HepG2 (cell line): ENCODE data around the gene TRIM15. TPM values are rescaled to one million over a fixed set of nuclear protein-coding genes. Genes with fewer than 3 reads are reported as not detected.

ENCODE experiments used
- ATAC-seq: fragments of 200-7000 bp; cut with Tn5 transposase; 3 replicates; pipeline ENCODE4 v1.9.1; 2020; ENCODE audit warnings: mild to moderate bottlenecking, moderate library complexity
- BruUV-seq: library from RNA; stranded (reverse); fragments of 400-500 nt; replicated peaks from 2 replicates; lab custom pipeline; 2021; lab: Mats Ljungman, UMichigan
- CTCF ChIA-PET: fragments of 300-600 bp; formaldehyde crosslinking; extraction: SDS; loops from one replicate; lab custom pipeline; 2021; ENCODE audit warnings: low total read pairs, inconsistent platforms, low intra/inter-chr PET ratio; lab: Yijun Ruan, JAX
- POLR2A ChIA-PET: fragments of 350-600 bp; sonication (Branson Sonifier 250); formaldehyde crosslinking; loops from one replicate; lab custom pipeline; 2020; ENCODE audit warnings: antibody characterized with exemption, inconsistent platforms; lab: Yijun Ruan, JAX
- DNase-seq: peaks from one replicate; pipeline ENCODE4 v3.0.0-alpha.2; 2015; ENCODE audit warnings: low spot score
- FAIRE-seq: peaks from 3 replicates; lab custom pipeline; 2011; peaks lifted over from hg19 to GRCh38; lab: Jason Lieb, UNC
- H2AFZ ChIP-seq: one replicate; pipeline ENCODE4 v1.6.1; 2011; ENCODE audit warnings: low read length, inconsistent platforms
- H3K27ac ChIP-seq: fragments of 300-600 bp; 3 replicates; pipeline ENCODE4 v1.8.0; 2011; ENCODE audit warnings: mixed run types, mild to moderate bottlenecking, mixed read lengths, low read length, inconsistent platforms; ENCODE audit not compliant: insufficient read depth; ENCODE audit errors: extremely low read length
- H3K27me3 ChIP-seq, 2 experiments: fragments of 200-600 bp in 1 of 2; 2 replicates in 1 of 2; 3 replicates in 1 of 2; pipeline versions ENCODE4 v1.6.0 to v1.8.0; 2011; ENCODE audit warnings: low read length in 2 of 2, mild to moderate bottlenecking in 2 of 2, moderate library complexity in 2 of 2, inconsistent platforms in 1 of 2; ENCODE audit not compliant: insufficient read depth in 2 of 2, control insufficient read depth in 1 of 2
- H3K36me3 ChIP-seq, 2 experiments: fragments of 200-600 bp in 1 of 2; replicated peaks in 1 of 2; 2 replicates in 1 of 2; 3 replicates in 1 of 2; pipeline versions ENCODE4 v1.5.1 to v1.8.0; 2011; ENCODE audit warnings: low read length in 2 of 2, inconsistent platforms in 1 of 2; ENCODE audit not compliant: insufficient read depth in 2 of 2, control insufficient read depth in 1 of 2
- H3K4me1 ChIP-seq: 2 replicates; pipeline ENCODE4 v1.5.1; 2012; ENCODE audit warnings: low read length, inconsistent platforms; ENCODE audit not compliant: insufficient read depth
- H3K4me2 ChIP-seq: 2 replicates; pipeline ENCODE4 v1.6.0; 2011; ENCODE audit warnings: low read depth, low read length, inconsistent platforms
- H3K4me3 ChIP-seq, 3 experiments: fragments of 200-600 bp in 1 of 3; sonication (generic), shearing (Covaris generic) in 1 of 3; replicated peaks in 1 of 3; 2 replicates each; pipeline ENCODE4 v1.5.1; 2011 to 2016; ENCODE audit warnings: low read length in 3 of 3, inconsistent platforms in 2 of 3, low read depth in 2 of 3, mild to moderate bottlenecking in 2 of 3, control low read depth in 1 of 3, mixed read lengths in 1 of 3; ENCODE audit not compliant: insufficient read depth in 1 of 3
- H3K79me2 ChIP-seq: one replicate; pipeline ENCODE4 v1.6.1; 2011; ENCODE audit warnings: low read length, inconsistent platforms; ENCODE audit not compliant: insufficient read depth
- H3K9ac ChIP-seq: 2 replicates; pipeline ENCODE4 v1.6.0; 2011; ENCODE audit warnings: mild to moderate bottlenecking, low read depth, low read length, inconsistent platforms; ENCODE audit not compliant: insufficient read depth
- H3K9me3 ChIP-seq: 2 replicates; pipeline ENCODE4 v1.5.1; 2012; ENCODE audit warnings: mild to moderate bottlenecking, low read length
- H4K20me1 ChIP-seq: 2 replicates; pipeline ENCODE4 v1.6.0; 2011; ENCODE audit warnings: inconsistent platforms, mild to moderate bottlenecking, low read length, moderate library complexity; ENCODE audit not compliant: insufficient read depth
- DMAP1 ChIP-seq: IDR thresholded peaks from 2 replicates; pipeline ENCODE4 v1.6.1; 2016
- FOXC1 ChIP-seq: sonication (generic); formaldehyde crosslinking; IDR thresholded peaks from 2 replicates; pipeline ENCODE4 v1.8.0; 2022; ENCODE audit warnings: mild to moderate bottlenecking, missing genetic modification reagents, borderline replicate concordance
- HDAC1 ChIP-seq: sonication (generic); formaldehyde crosslinking; IDR thresholded peaks from 2 replicates; pipeline ENCODE4 v1.5.1; 2020; ENCODE audit warnings: mild to moderate bottlenecking, missing genetic modification reagents
- JARID2 ChIP-seq: sonication (generic); formaldehyde crosslinking; IDR thresholded peaks from 2 replicates; pipeline ENCODE4 v1.8.1; 2023; ENCODE audit warnings: missing genetic modification reagents, inconsistent platforms; ENCODE audit not compliant: insufficient replicate concordance
- LRRFIP1 ChIP-seq: sonication (generic); formaldehyde crosslinking; conservative IDR thresholded peaks from 2 replicates; pipeline ENCODE4 v1.4.0; 2020; ENCODE audit warnings: missing genetic modification reagents
- MZF1 ChIP-seq: sonication (generic); formaldehyde crosslinking; IDR thresholded peaks from 2 replicates; pipeline ENCODE4 v1.8.1; 2023; ENCODE audit warnings: mild to moderate bottlenecking, missing genetic modification reagents, borderline replicate concordance
- NFKBIZ ChIP-seq: IDR thresholded peaks from 2 replicates; pipeline ENCODE4 v1.6.1; 2018; ENCODE audit warnings: missing genetic modification reagents, missing compliant biosample characterization
- RBAK ChIP-seq: sonication (generic); formaldehyde crosslinking; IDR thresholded peaks from 2 replicates; pipeline ENCODE4 v1.5.1; 2020; ENCODE audit warnings: mild to moderate bottlenecking, missing genetic modification reagents
- SNAPC5 ChIP-seq: sonication (generic); formaldehyde crosslinking; IDR thresholded peaks from 2 replicates; pipeline ENCODE4 v1.8.1; 2023; ENCODE audit warnings: mild to moderate bottlenecking, missing genetic modification reagents, borderline replicate concordance
- SOX13 ChIP-seq, 3 experiments: fragments of 450-650 bp in 1 of 3; sonication (generic) in 1 of 3; formaldehyde crosslinking in 1 of 3; IDR thresholded peaks in 2 of 3; conservative IDR thresholded peaks in 1 of 3; 2 replicates each; pipeline versions ENCODE4 v1.5.0 to v1.6.1; 2016 to 2020; ENCODE audit warnings: antibody characterized with exemption in 1 of 3, mild to moderate bottlenecking in 1 of 3, missing compliant biosample characterization in 1 of 3, missing genetic modification reagents in 1 of 3, moderate library complexity in 1 of 3
- SYNCRIP ChIP-seq: fragments of 200-400 bp; formaldehyde crosslinking; IDR thresholded peaks from 2 replicates; pipeline ENCODE4 v1.6.1; 2018; ENCODE audit warnings: mild to moderate bottlenecking, low read depth, low read length; ENCODE audit not compliant: insufficient read depth
- TEAD2 ChIP-seq: sonication (generic); formaldehyde crosslinking; IDR thresholded peaks from 2 replicates; pipeline ENCODE4 v1.9.0; 2021; ENCODE audit warnings: missing genetic modification reagents
- ZKSCAN5 ChIP-seq: sonication (generic); formaldehyde crosslinking; IDR thresholded peaks from 2 replicates; pipeline ENCODE4 v1.5.1; 2020; ENCODE audit warnings: mild to moderate bottlenecking, missing genetic modification reagents
- ZNF564 ChIP-seq: sonication (generic); formaldehyde crosslinking; IDR thresholded peaks from 2 replicates; pipeline ENCODE4 v1.8.1; 2023; ENCODE audit warnings: mild to moderate bottlenecking, missing genetic modification reagents
- ZNF720 ChIP-seq: sonication (generic); formaldehyde crosslinking; IDR thresholded peaks from 2 replicates; pipeline ENCODE4 v1.4.0; 2020; ENCODE audit warnings: missing genetic modification reagents
- ZNF773 ChIP-seq: sonication (generic); formaldehyde crosslinking; IDR thresholded peaks from 2 replicates; pipeline ENCODE4 v1.4.0; 2020; ENCODE audit warnings: missing genetic modification reagents, borderline replicate concordance
- ZSCAN31 ChIP-seq: sonication (generic); formaldehyde crosslinking; IDR thresholded peaks from 2 replicates; pipeline ENCODE4 v1.5.0; 2020; ENCODE audit warnings: low read depth, mild to moderate bottlenecking, missing genetic modification reagents
- WGBS: methylation state at CpG from one replicate; pipeline ENCODE4 v1.1.6; 2017; ENCODE audit warnings: low lambda C conversion rate; 5-methylcytosine and 5-hydroxymethylcytosine counted together
- in situ Hi-C: cut with HindIII; loops from 2 replicates; pipeline ENCODE4 v1.10.0; 2017; ENCODE audit warnings: low pct_unique_long_range_greater_than_20kb; ENCODE audit not compliant: extremely low pct_ligation_motif_present
- intact Hi-C: fragments of 100-400 bp; cut with micrococcal nuclease; formaldehyde crosslinking; loops from one replicate; pipeline ENCODE4 v1.10.0; 2022; ENCODE audit not compliant: unreplicated experiment
- polyA plus RNA-seq, 8 experiments: library from polyadenylated mRNA; depleted of rRNA in 3 of 8; stranded (reverse) in 7 of 8; unstranded in 1 of 8; fragments of >200 nt; fragmentation: Illumina TruSeq in 4 of 8; extraction: Trizol in 4 of 8; gene quantifications; 2 replicates each; pipeline versions ENCODE4 v1.2.1 to v1.2.3, GENCODE V29; 2011 to 2016; ENCODE audit warnings: low read depth in 4 of 8, missing spikeins in 1 of 8, mixed read lengths in 1 of 8; ENCODE audit not compliant: insufficient read depth in 1 of 8
- total RNA-seq, 5 experiments: library from RNA; depleted of rRNA; stranded (reverse); fragments of >200 nt; fragmentation: Illumina TruSeq; extraction: Trizol; gene quantifications; 2 replicates each; pipeline ENCODE4 v1.2.3, GENCODE V29; 2016; ENCODE audit warnings: low read depth in 1 of 5
- TF ChIP-seq, protein P1 (sequence below): sonication (generic); formaldehyde crosslinking; IDR thresholded peaks from 2 replicates; pipeline ENCODE4 v1.8.1; 2023; ENCODE audit warnings: mild to moderate bottlenecking, missing genetic modification reagents

Gene TRIM15
- total and polyA plus RNA-seq, 2 of the 13 experiments (the other 11 are each of a cell fraction or from before 2014, with no cell fraction given) = 35.1 to 38.2 TPM

GRCh38 chr6:30195951-30196350 lies 32.6 kb downstream of the TRIM15 start:
- Histone ChIP-seq H3K4me2 (no peak overlapping the region), H3K27ac (no peak overlapping the region), H3K36me3 (peaks cover 49 to 78% of the 10 kb centered on the region in 2 experiments), H3K9me3 (no peaks in the 10 kb centered on the region), H4K20me1 (no peaks in the 10 kb centered on the region), H3K4me1 (peaks cover 10% of the 10 kb centered on the region), H3K4me3 (no peak overlapping the region), H3K27me3 (no peaks in the 10 kb centered on the region), H2AFZ (no peak overlapping the region), H3K79me2 (peaks cover 8% of the 10 kb centered on the region), H3K9ac (no peak overlapping the region)
- intact Hi-C loops (no loop called here), in situ Hi-C loops (no loop called here)
- ChIA-PET CTCF (no interaction called here), POLR2A (interaction anchor here (1.6 kb wide), 1 partner anchor 11 kb away, joined by 8 read pairs; no protein-coding TSS in a partner anchor)
- no TSS peak for BruUV-seq
- no peak for ATAC-seq
- FAIRE-seq = no peak
- DNase-seq = no peak
- no peak for TF ChIP-seq SNAPC5 (CRISPR knock-in tag)
- TF ChIP-seq ZKSCAN5 (CRISPR knock-in tag) = no peak
- no peak for TF ChIP-seq TEAD2 (CRISPR knock-in tag)
- no peak for TF ChIP-seq MZF1 (CRISPR knock-in tag)
- TF ChIP-seq ZNF720 (CRISPR knock-in tag) = no peak
- no peak for TF ChIP-seq LRRFIP1
- TF ChIP-seq ZNF564 (CRISPR knock-in tag) = no peak
- no peak for TF ChIP-seq SOX13 (IDR thresholded peaks at IDR 0.05)
- no peak for TF ChIP-seq SOX13 (CRISPR knock-in tag; conservative IDR thresholded peaks at IDR 0.05 in 1 of 2, IDR thresholded peaks at IDR 0.05 in 1 of 2)
- TF ChIP-seq ZNF773 (CRISPR knock-in tag) = no peak
- no peak for TF ChIP-seq HDAC1 (CRISPR knock-in tag)
- TF ChIP-seq JARID2 (CRISPR knock-in tag) = no peak
- TF ChIP-seq RBAK (CRISPR knock-in tag) = no peak
- no peak for TF ChIP-seq ZSCAN31 (CRISPR knock-in tag)
- TF ChIP-seq NFKBIZ = no peak
- TF ChIP-seq SYNCRIP = no peak
- TF ChIP-seq DMAP1 (CRISPR knock-in tag) = no peak
- no peak for TF ChIP-seq FOXC1 (CRISPR knock-in tag)
- TF ChIP-seq, protein P1, sequence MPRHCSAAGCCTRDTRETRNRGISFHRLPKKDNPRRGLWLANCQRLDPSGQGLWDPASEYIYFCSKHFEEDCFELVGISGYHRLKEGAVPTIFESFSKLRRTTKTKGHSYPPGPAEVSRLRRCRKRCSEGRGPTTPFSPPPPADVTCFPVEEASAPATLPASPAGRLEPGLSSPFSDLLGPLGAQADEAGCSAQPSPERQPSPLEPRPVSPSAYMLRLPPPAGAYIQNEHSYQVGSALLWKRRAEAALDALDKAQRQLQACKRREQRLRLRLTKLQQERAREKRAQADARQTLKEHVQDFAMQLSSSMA (CRISPR knock-in tag) = no peak
- WGBS = 100% methylated on average over 1 of the region's 1 CpG
